Measurements from ENCODE around the gene PDE6G. TPM values are rescaled to one million over a fixed set of nuclear protein-coding genes. Genes with fewer than 3 reads are reported as not detected.

PDE6G gene
- total and polyA plus RNA-seq, 2 of the 8 experiments (the other 6 are each of a cell fraction or from before 2014, with no cell fraction given), result 5.8 to 12.9 TPM

DNA sequence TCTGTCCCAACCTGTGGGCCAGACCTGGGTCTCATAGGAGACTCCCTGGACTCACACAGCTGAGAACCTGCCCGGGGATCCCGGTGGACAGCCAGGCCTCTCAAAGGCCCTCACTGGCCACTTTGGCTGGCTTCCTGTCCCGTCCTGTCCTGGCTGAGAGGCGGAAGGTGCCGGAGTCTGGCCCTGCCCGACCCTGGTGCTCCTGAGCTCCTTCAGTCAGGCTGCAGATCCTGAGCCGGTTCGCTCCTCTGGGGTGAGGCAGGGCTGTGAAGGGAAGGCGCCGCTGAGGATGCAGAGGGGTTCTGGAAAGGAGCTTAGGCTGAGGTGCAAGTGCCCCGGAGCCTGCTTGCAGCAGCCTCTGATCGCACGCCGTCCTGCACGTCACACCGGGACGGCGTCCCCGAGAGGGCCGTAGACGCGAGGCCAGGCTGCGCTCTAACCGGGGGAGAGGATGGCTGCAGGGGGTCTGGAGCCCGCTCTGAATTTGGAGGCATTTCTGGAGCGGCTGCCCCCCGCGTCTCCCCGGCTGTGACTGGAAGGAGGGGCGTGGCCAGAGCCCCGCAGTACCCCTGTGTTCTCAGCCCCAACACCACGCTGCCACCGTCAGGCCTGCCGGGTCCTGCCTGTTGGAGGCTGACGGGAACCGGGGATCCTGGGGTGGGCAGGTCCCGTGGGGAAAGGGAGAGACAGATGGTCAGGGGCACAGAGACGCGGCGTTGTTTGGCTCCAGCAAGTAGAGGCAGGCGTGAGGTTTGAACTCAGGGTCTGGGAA is 31.6 kb upstream of the PDE6G start:
- POLR2A ChIA-PET (ENCODE audit: partially characterized antibody), result interaction anchor here (1.1 to 28.4 kb wide), 3 partner anchors 7 to 21 kb away, joined by 3 to 436 read pairs (median 100); partner anchors contain the start of genes MRPL12 and SLC25A10
- TF ChIP-seq KDM4A (IDR thresholded peaks at IDR 0.05; ENCODE audit: low read depth, low read length, severe bottlenecking) (no peak), CHD2 (IDR thresholded peaks at IDR 0.05; ENCODE audit: low read length) (no peak), BCL11A (IDR thresholded peaks at IDR 0.05; ENCODE audit: low read depth in 2 of 2, low read length in 2 of 2) (no peak), SP4 (IDR thresholded peaks at IDR 0.05; ENCODE audit: low read length) (no peak), TAF1 (IDR thresholded peaks at IDR 0.05; ENCODE audit: low read depth, low read length) (no peak), RFX5 (IDR thresholded peaks at IDR 0.05; ENCODE audit: borderline replicate concordance, low read depth, low read length) (no peak), CBX8 (IDR thresholded peaks at IDR 0.05; ENCODE audit: borderline replicate concordance, low read depth, low read length) (no peak), HDAC2 (IDR thresholded peaks at IDR 0.05; ENCODE audit: borderline replicate concordance in 1 of 2, low read depth in 2 of 2, low read length in 2 of 2) (no peak), SRF (IDR thresholded peaks at IDR 0.05; ENCODE audit: low read depth, low read length) (no peak), SIN3A (conservative IDR thresholded peaks at IDR 0.05 in 1 of 2, IDR thresholded peaks at IDR 0.05 in 1 of 2; ENCODE audit: low read depth in 1 of 2, low read length in 2 of 2) (no peak)
- TF ChIP-seq, protein P1, sequence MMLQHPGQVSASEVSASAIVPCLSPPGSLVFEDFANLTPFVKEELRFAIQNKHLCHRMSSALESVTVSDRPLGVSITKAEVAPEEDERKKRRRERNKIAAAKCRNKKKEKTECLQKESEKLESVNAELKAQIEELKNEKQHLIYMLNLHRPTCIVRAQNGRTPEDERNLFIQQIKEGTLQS (IDR thresholded peaks at IDR 0.05; ENCODE audit: insufficient read depth, low read depth, low read length), result no peak

More for the DNA sequence above, 31.6 kb upstream of the PDE6G start:
- peaks cover 9% of the 10 kb centered on the region for H3K79me1 ChIP-seq (ENCODE audit: low read depth, low read length)
- no peak overlapping the region for H3K4ac ChIP-seq (replicated peaks; ENCODE audit: insufficient read length, low read depth, low read length)
- WGBS, 2 experiments (ENCODE audit: extremely low coverage in 1 of 2, insufficient coverage in 1 of 2, insufficient read length in 1 of 2, insufficient replicate concordance in 2 of 2, low coverage in 1 of 2, low lambda C conversion rate in 2 of 2, missing lambda C conversion rate in 1 of 2), result 95% methylated on average over 31 of the region's 41 CpGs; no CpG with 5 or more reads in 1 of the 2 experiments
- H2BK15ac ChIP-seq (ENCODE audit: low read length), result no peak overlapping the region
- H3K18ac ChIP-seq (ENCODE audit: extremely low read depth, low read length), result no peak overlapping the region
- H3K4me2 ChIP-seq (ENCODE audit: insufficient read depth in 1 of 2, low read depth in 2 of 2, low read length in 2 of 2), result no peak overlapping the region
- FAIRE-seq (no peak), DNase-seq (ENCODE audit: low read depth in 1 of 2, low spot score in 2 of 2) (no peak)
- no peak overlapping the region for H3K23ac ChIP-seq (ENCODE audit: insufficient read length)
- H2BK120ac ChIP-seq (replicated peaks; ENCODE audit: low read depth, low read length), result no peak overlapping the region
- H2BK5ac ChIP-seq (ENCODE audit: low read depth, low read length), result no peak overlapping the region
- H4K8ac ChIP-seq (ENCODE audit: extremely low read depth, insufficient read depth, low read length), result no peak overlapping the region
- H2BK12ac ChIP-seq (ENCODE audit: low read depth, low read length), result no peak overlapping the region
- H2AK5ac ChIP-seq (ENCODE audit: low read depth, low read length), result no peak overlapping the region
- no peak overlapping the region for H4K91ac ChIP-seq (replicated peaks; ENCODE audit: insufficient read length, low read length)
- H3K36me3 ChIP-seq (ENCODE audit: control insufficient read depth in 2 of 4, insufficient read depth in 4 of 4, low read length in 3 of 4), result peaks cover 2 to 45% (median 19%) of the 10 kb centered on the region in 4 experiments; a peak in 6 of 8 replicates
- peaks cover 0 to 25% of the 10 kb centered on the region in 2 experiments; a peak in 2 of 4 replicates for H3K79me2 ChIP-seq (ENCODE audit: control insufficient read depth in 1 of 2, insufficient read depth in 2 of 2, low read length in 2 of 2)
- H3K4me1 ChIP-seq (replicated peaks in 1 of 4; ENCODE audit: control insufficient read depth in 3 of 4, insufficient read depth in 4 of 4, low read length in 3 of 4), result peaks cover 3 to 8% (median 5%) of the 10 kb centered on the region in 4 experiments; a peak in 5 of 7 replicates
- no peak overlapping the region for H3K14ac ChIP-seq (ENCODE audit: insufficient read length)
- H3K4me3 ChIP-seq (ENCODE audit: extremely low read depth in 1 of 4, insufficient read depth in 2 of 4, low read depth in 3 of 4, low read length in 4 of 4), result no peak overlapping the region
- peaks cover 0 to 30% of the 10 kb centered on the region in 2 experiments for H4K20me1 ChIP-seq (replicated peaks in 1 of 2; ENCODE audit: control insufficient read depth in 1 of 2, insufficient read depth in 2 of 2, low read length in 2 of 2)
- H3K56ac ChIP-seq (replicated peaks; ENCODE audit: insufficient read length, low read depth, low read length), result no peak overlapping the region
- CTCF ChIA-PET (ENCODE audit: partially characterized antibody), result interaction anchor here (0.6 to 0.9 kb wide), 2 partner anchors 20 to 139 kb away, joined by 3 read pairs; no protein-coding TSS in a partner anchor
- H3K27me3 ChIP-seq (replicated peaks in 1 of 4; ENCODE audit: control insufficient read depth in 3 of 4, extremely low read depth in 1 of 4, insufficient read depth in 3 of 4, low read length in 3 of 4), result no peaks in the 10 kb centered on the region
- no peaks in the 10 kb centered on the region for H3K9me3 ChIP-seq (ENCODE audit: insufficient read depth in 2 of 2, low read depth in 1 of 2, low read length in 1 of 2)
- no peak overlapping the region for H2AFZ ChIP-seq (ENCODE audit: low read length)
- H4K5ac ChIP-seq (ENCODE audit: insufficient read length, low read depth, low read length), result no peak overlapping the region
- H2BK20ac ChIP-seq (ENCODE audit: low read length), result no peak overlapping the region
- no peak overlapping the region for H3K9ac ChIP-seq (replicated peaks in 1 of 4; ENCODE audit: extremely low read depth in 1 of 4, low read depth in 3 of 4, low read length in 3 of 4)
- H3K27ac ChIP-seq (ENCODE audit: low read depth, low read length), result no peak overlapping the region
- peaks cover 9% of the 10 kb centered on the region for H3K23me2 ChIP-seq (ENCODE audit: low read depth, low read length)

Data from H1 (cell line).